KMS-11 (cell line): Measurements from ENCODE around the gene CHTF18.

Experiments
- H2AFZ ChIP-seq: fragments of 200-600 bp; sonication (generic); 2 replicates; pipeline ENCODE4 v1.6.1; 2016; ENCODE audit warnings: antibody characterized with exemption, mixed run types, low read depth
- H3K27ac ChIP-seq: fragments of 200-600 bp; sonication (generic); 2 replicates; pipeline ENCODE4 v1.6.1; 2016; ENCODE audit warnings: mild to moderate bottlenecking, mixed run types
- H3K27me3 ChIP-seq: fragments of 200-600 bp; sonication (generic); 2 replicates; pipeline ENCODE4 v1.6.1; 2017; ENCODE audit warnings: mild to moderate bottlenecking, low read depth, mixed run types, moderate library complexity; ENCODE audit not compliant: insufficient read depth
- H3K36me3 ChIP-seq: fragments of 200-600 bp; sonication (generic); 2 replicates; pipeline ENCODE4 v1.6.1; 2017; ENCODE audit warnings: mild to moderate bottlenecking, mixed run types; ENCODE audit not compliant: insufficient read depth
- H3K4me1 ChIP-seq: fragments of 200-600 bp; sonication (generic); 2 replicates; pipeline ENCODE4 v1.6.1; 2016; ENCODE audit warnings: mild to moderate bottlenecking, low read depth, mixed run types; ENCODE audit not compliant: poor library complexity, severe bottlenecking
- H3K4me2 ChIP-seq: fragments of 200-600 bp; sonication (generic); 2 replicates; pipeline ENCODE4 v1.7.0; 2016; ENCODE audit warnings: mild to moderate bottlenecking, mixed run types
- H3K4me3 ChIP-seq: fragments of 200-600 bp; sonication (generic); IDR thresholded peaks from 2 replicates; pipeline ENCODE4 v1.6.1; 2017; ENCODE audit warnings: low read depth, low read length, mixed read lengths; ENCODE audit not compliant: insufficient read depth
- H3K79me2 ChIP-seq: fragments of 200-600 bp; sonication (generic); 2 replicates; pipeline ENCODE4 v1.6.1; 2016; ENCODE audit warnings: low read depth, mixed run types; ENCODE audit not compliant: insufficient read depth
- H3K9ac ChIP-seq: fragments of 200-600 bp; sonication (generic); 2 replicates; pipeline ENCODE4 v1.6.1; 2016; ENCODE audit warnings: mild to moderate bottlenecking, mixed run types
- H4K20me1 ChIP-seq: fragments of 200-600 bp; sonication (generic); 2 replicates; pipeline ENCODE4 v1.6.1; 2016; ENCODE audit warnings: mild to moderate bottlenecking, mixed run types; ENCODE audit not compliant: insufficient read depth
- TF ChIP-seq, protein P1 (sequence below): fragments of 200-600 bp; sonication (generic); conservative IDR thresholded peaks from 2 replicates; pipeline ENCODE4 v1.6.1; 2017; ENCODE audit warnings: low read depth, mild to moderate bottlenecking, antibody characterized with exemption, low read length, moderate library complexity, mixed read lengths

CHTF18 gene

GRCh38 chr16:763369-764183 is 24.8 kb upstream of the CHTF18 start:
- no peaks in the 10 kb centered on the region for H4K20me1 ChIP-seq
- H3K36me3 ChIP-seq, result no peaks in the 10 kb centered on the region
- no peaks in the 10 kb centered on the region for H3K4me1 ChIP-seq
- H3K9ac ChIP-seq, result no peak overlapping the region
- H3K4me2 ChIP-seq, result no peak overlapping the region
- H3K27me3 ChIP-seq, result peaks cover 77% of the 10 kb centered on the region
- TF ChIP-seq, protein P1, sequence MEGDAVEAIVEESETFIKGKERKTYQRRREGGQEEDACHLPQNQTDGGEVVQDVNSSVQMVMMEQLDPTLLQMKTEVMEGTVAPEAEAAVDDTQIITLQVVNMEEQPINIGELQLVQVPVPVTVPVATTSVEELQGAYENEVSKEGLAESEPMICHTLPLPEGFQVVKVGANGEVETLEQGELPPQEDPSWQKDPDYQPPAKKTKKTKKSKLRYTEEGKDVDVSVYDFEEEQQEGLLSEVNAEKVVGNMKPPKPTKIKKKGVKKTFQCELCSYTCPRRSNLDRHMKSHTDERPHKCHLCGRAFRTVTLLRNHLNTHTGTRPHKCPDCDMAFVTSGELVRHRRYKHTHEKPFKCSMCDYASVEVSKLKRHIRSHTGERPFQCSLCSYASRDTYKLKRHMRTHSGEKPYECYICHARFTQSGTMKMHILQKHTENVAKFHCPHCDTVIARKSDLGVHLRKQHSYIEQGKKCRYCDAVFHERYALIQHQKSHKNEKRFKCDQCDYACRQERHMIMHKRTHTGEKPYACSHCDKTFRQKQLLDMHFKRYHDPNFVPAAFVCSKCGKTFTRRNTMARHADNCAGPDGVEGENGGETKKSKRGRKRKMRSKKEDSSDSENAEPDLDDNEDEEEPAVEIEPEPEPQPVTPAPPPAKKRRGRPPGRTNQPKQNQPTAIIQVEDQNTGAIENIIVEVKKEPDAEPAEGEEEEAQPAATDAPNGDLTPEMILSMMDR, result no peak
- H3K4me3 ChIP-seq, result no peak overlapping the region
- H2AFZ ChIP-seq, result no peak overlapping the region
- no peaks in the 10 kb centered on the region for H3K79me2 ChIP-seq
- H3K27ac ChIP-seq, result no peak overlapping the region

DNA sequence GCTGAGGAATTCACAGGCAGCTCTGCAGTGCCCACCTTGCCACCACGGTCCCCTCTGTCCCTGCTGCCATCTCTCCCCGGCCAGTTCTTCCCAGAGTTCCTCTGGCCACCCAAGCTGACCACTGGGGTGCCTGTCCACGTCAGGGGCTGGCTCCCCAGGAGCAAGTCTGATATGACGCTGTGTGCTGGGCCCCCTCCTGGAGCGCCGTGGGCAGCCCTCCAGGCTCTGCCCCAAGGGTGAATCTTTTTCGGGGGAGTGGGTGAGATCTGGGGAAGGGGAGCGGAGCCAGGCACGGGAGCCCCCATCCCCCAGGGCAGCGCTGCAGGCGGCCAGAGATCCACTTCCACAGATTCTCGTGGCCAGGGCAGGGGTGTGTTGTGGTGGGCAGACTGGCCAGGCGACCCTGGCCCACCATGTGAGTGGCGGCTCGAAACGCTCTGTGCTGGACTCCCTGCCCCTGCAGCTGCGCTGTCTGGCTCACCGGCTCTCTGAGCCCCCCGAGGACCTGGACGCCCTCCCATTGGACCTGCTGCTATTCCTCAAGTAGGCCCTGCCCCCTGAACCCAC is 24.2 kb upstream of the CHTF18 start:
- Histone ChIP-seq H3K9ac (no peak overlapping the region), H3K79me2 (no peaks in the 10 kb centered on the region), H3K36me3 (no peaks in the 10 kb centered on the region), H3K4me1 (no peaks in the 10 kb centered on the region), H3K27ac (no peak overlapping the region), H2AFZ (no peak overlapping the region), H3K4me2 (no peak overlapping the region), H3K27me3 (peaks cover 75% of the 10 kb centered on the region), H4K20me1 (no peaks in the 10 kb centered on the region), H3K4me3 (no peak overlapping the region)
- TF ChIP-seq, protein P1, result no peak

DNA sequence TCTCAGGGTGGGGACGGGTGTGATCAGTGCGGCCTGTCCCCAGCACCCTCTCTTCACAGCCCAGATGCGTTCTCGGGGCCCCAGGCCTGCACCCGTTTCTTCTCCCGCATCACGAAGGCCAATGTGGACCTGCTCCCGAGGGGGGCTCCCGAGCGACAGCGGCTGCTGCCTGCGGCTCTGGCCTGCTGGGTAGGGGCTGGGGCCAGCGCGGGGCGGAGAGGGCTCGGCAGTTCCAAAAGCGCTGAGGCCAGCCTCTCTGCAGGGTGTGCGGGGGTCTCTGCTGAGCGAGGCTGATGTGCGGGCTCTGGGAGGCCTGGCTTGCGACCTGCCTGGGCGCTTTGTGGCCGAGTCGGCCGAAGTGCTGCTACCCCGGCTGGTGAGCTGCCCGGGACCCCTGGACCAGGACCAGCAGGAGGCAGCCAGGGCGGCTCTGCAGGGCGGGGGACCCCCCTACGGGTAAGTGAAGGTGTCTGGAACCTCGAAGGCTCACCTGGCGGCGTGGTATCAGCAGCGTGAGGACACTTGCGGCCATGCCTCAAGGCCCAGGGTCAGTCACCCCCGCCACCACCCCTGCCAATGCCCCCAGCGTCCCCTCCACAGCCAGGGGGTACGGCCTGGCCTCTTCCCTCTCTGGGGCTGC is 23.5 kb upstream of the CHTF18 start:
- Histone ChIP-seq H3K79me2 (no peaks in the 10 kb centered on the region), H3K4me1 (no peaks in the 10 kb centered on the region), H2AFZ (no peak overlapping the region), H3K27ac (no peak overlapping the region), H4K20me1 (no peaks in the 10 kb centered on the region), H3K9ac (no peak overlapping the region), H3K36me3 (no peaks in the 10 kb centered on the region), H3K27me3 (peaks cover 73% of the 10 kb centered on the region), H3K4me3 (no peak overlapping the region), H3K4me2 (no peak overlapping the region)
- TF ChIP-seq, protein P1, result no peak

GRCh38 chr16:765488-765865 is 22.9 kb upstream of the CHTF18 start:
- Histone ChIP-seq H3K4me2 (no peak overlapping the region), H3K79me2 (no peaks in the 10 kb centered on the region), H4K20me1 (no peaks in the 10 kb centered on the region), H3K36me3 (no peaks in the 10 kb centered on the region), H3K4me3 (no peak overlapping the region), H3K9ac (no peak overlapping the region), H3K27me3 (peaks cover 71% of the 10 kb centered on the region), H3K4me1 (no peaks in the 10 kb centered on the region), H3K27ac (no peak overlapping the region), H2AFZ (no peak overlapping the region)
- TF ChIP-seq, protein P1, result no peak
